Activated naive CD4-positive, alpha-beta T cell (primary cell): ENCODE data around the gene RNF114.
"Not testable (repeated sequence)": the region's sequence is repeated elsewhere in the genome, so short reads cannot be mapped to it uniquely, and the experiment has no call there.

Source experiments
- DNase-seq, 4 experiments: peaks; one replicate each; lab custom pipeline; 2025; lab: John Stamatoyannopoulos, UW

RNF114 gene

GRCh38 chr20:49985617-49986016, 49.4 kb downstream of the RNF114 start:
- DNase-seq, result no peak

GRCh38 chr20:49986049-49986448, 49.9 kb downstream of the RNF114 start:
- DNase-seq, result no peak

GRCh38 chr20:49987015-49987867, 51.0 kb downstream of the RNF114 start:
- no peak for DNase-seq

- no peak for DNase-seq
Measured at GRCh38 chr20:49987868-49988690, 51.9 kb downstream of the RNF114 start.

- no peak for DNase-seq
Measured at GRCh38 chr20:49989234-49990065, 53.3 kb downstream of the RNF114 start.

GRCh38 chr20:49990271-49990720, 54.1 kb downstream of the RNF114 start:
- DNase-seq, result no peak

GRCh38 chr20:49993301-49993751, 57.1 kb downstream of the RNF114 start:
- DNase-seq, result no peak

GRCh38 chr20:49995586-49995985, 59.4 kb downstream of the RNF114 start:
- DNase-seq, result no peak

GRCh38 chr20:49998478-49999188, 62.4 kb downstream of the RNF114 start:
- DNase-seq, result not testable (repeated sequence)

GRCh38 chr20:49999329-49999728, 63.1 kb downstream of the RNF114 start:
- DNase-seq, result no peak

- DNase-seq, result not testable (repeated sequence)
Measured at GRCh38 chr20:50000548-50001222, 64.5 kb downstream of the RNF114 start.

- DNase-seq, result no peak
Measured at GRCh38 chr20:50001784-50002311, 65.7 kb downstream of the RNF114 start.

- no peak for DNase-seq
Measured at GRCh38 chr20:50003253-50003656, 67.1 kb downstream of the RNF114 start.
